Astrocyte of the cerebellum (primary cell): ENCODE measurements around the gene FHOD3.

Experiments
- DNase-seq: peaks from one replicate; pipeline ENCODE4 v3.0.0-alpha.2; 2011; ENCODE audit warnings: low read depth
- H3K4me3 ChIP-seq: 2 replicates; pipeline ENCODE4 v1.5.1; 2011; ENCODE audit warnings: mild to moderate bottlenecking, low read depth, low read length, moderate library complexity
- in situ Hi-C: cut with HindIII; loops from 2 replicates; pipeline ENCODE4 v1.10.0; 2017; ENCODE audit warnings: low sequenced_read_pairs
- TF ChIP-seq, protein P1 (sequence below): IDR thresholded peaks from 2 replicates; pipeline ENCODE4 v1.5.1; 2012; ENCODE audit warnings: low read length, low read depth, moderate library complexity, mild to moderate bottlenecking; ENCODE audit errors: missing control alignments

FHOD3 gene

GRCh38 chr18:36323421-36323820, 25.9 kb downstream of the FHOD3 start:
- TF ChIP-seq, protein P1, sequence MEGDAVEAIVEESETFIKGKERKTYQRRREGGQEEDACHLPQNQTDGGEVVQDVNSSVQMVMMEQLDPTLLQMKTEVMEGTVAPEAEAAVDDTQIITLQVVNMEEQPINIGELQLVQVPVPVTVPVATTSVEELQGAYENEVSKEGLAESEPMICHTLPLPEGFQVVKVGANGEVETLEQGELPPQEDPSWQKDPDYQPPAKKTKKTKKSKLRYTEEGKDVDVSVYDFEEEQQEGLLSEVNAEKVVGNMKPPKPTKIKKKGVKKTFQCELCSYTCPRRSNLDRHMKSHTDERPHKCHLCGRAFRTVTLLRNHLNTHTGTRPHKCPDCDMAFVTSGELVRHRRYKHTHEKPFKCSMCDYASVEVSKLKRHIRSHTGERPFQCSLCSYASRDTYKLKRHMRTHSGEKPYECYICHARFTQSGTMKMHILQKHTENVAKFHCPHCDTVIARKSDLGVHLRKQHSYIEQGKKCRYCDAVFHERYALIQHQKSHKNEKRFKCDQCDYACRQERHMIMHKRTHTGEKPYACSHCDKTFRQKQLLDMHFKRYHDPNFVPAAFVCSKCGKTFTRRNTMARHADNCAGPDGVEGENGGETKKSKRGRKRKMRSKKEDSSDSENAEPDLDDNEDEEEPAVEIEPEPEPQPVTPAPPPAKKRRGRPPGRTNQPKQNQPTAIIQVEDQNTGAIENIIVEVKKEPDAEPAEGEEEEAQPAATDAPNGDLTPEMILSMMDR, result no peak
- DNase-seq, result no peak
- no peak overlapping the region for H3K4me3 ChIP-seq
- in situ Hi-C loops, result no loop called here

GRCh38 chr18:36325846-36326245, 28.3 kb downstream of the FHOD3 start:
- in situ Hi-C loops, result no loop called here
- TF ChIP-seq, protein P1, result no peak
- no peak overlapping the region for H3K4me3 ChIP-seq
- no peak for DNase-seq

DNA sequence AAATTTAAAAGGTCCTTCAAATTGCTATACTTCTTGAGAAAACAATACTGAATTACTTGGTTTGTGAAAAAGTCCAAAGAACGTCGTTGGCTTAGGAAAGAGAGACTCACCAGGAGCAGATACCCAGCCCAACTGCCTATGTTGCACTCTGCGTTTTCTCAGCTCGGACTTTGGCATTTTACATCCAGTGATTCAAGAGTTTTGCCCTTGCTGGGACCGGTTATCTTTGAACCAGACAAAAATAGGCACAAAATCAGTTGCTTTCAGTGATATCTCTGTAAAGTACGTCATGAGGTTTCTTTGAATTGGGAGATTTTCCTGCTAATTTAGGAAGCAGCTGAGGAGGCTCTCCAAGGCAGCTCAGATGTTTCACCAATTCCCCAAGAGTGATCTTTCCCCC, 29.3 kb downstream of the FHOD3 start:
- TF ChIP-seq, protein P1, result no peak
- in situ Hi-C loops, result no loop called here
- no peak for DNase-seq
- H3K4me3 ChIP-seq, result no peak overlapping the region

- TF ChIP-seq, protein P1, result no peak
Measured at GRCh38 chr18:36327352-36328316, 30.1 kb downstream of the FHOD3 start.

DNA sequence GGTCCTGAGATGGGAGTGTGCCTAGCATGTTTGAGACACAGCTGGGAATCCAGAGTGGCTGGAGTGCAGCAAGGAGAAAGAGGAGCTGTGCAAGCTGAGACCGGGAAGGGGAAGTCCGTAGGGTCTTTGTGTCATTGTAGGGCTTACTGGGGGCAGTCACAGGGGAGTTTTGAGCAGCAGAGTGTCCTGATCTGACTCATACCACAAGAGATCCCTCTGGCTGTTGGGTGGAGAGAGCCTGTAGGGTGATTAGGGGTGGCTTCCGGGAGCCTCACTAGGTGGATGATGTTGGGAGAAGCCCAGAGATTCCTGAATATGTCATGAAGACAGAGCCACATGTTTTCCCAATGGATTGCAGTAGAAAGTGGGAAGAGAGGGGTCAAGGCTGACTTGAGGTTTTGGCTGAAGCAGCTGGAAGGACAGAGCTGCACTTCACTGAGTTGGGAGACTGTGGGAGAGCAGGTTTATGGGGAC, 30.9 kb downstream of the FHOD3 start:
- TF ChIP-seq, protein P1, result no peak
- no peak for DNase-seq
- H3K4me3 ChIP-seq, result no peak overlapping the region
- in situ Hi-C loops, result no loop called here

More at GRCh38 chr18:36327352-36328316, 30.1 kb downstream of the FHOD3 start:
- no peak overlapping the region for H3K4me3 ChIP-seq
- no peak for DNase-seq
- in situ Hi-C loops, result no loop called here

- no peak overlapping the region for H3K4me3 ChIP-seq
- in situ Hi-C loops, result no loop called here
- DNase-seq, result no peak
- TF ChIP-seq, protein P1, result no peak
Measured at GRCh38 chr18:36328916-36329315, 31.4 kb downstream of the FHOD3 start.
